NOMO-1 treated with dmso at 0.1 percent for 144 hours (cell line): ENCODE measurements around the gene AMIGO3.

ENCODE experiments used
- DNase-seq: peaks from one replicate; lab custom pipeline; 2025; ENCODE audit not compliant: unreplicated experiment; lab: John Stamatoyannopoulos, UW

Gene AMIGO3

DNA sequence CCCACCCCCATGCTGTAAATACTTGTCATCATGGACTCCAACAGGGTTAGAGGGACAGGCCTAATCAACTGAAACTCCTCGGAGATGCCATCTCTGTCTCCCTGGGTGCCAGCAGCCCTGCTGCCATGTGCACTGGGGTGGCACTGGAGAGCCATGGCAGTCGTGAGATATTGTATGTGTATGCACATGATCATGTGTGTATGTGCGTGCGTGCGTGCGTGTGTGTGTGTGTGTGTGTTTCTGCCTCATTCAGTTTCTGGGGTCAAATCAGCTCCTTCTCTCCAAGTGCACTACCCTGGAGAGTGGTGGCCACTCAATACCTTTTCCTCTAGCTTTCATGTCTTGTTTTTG, 48.6 kb downstream of the AMIGO3 start:
- no peak for DNase-seq

DNA sequence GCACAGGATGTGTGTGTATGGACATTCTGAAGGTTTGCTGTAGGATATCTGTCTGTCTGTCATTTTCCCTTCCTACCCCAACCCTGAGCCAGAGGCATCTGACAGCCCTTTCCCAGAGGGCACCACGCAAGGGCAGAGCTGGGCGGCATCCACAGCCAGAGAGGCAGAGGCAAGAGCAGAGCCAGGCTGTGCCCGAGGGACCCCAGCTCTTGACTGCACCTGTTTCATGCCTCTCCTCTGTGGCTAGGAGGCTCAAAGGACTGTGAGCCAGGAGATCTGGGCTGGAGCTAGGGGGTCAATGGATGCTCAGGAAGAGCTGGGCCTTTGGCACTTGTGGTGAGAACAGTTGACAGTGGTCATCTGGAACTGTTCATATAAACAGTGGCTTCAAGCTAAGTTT, 50.1 kb downstream of the AMIGO3 start:
- no peak for DNase-seq

DNA sequence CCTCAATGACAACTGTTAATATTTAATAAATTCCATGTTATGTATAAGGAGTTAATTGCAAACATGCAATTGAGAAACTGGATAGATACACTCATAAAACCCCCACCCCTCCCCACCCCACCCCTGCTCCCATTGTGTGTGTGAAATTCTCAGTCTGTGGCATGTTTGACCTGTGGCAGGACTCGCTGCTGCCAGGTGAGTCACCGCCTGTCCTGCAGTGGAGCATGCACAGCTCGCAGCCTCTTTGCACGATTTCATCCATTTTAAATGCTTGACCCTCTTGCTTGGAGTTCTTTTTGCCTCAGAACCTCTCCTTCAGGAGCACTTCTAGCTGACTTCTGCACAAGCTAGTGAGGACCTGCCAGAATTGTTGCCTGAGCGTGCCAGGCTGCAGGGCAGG, 50.6 kb downstream of the AMIGO3 start:
- DNase-seq: no peak

DNA sequence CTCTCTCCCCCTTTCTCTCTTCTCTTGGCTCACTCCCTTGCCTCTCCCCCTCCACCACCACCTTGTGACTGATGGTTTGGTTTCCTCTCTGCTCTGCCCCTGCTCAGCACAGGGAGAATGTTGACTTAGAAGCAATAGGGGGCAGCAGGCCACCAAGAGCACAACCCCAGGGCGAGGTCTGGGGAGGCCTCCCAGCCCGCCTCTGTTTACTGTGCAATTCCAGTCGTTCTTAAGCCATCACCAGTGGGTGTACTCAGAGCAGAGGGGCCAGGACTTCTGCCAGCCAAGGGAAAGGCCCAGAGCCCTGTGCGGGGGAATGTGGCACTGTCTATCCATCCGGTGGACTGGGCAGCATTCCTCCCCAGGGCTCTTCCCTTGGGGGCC, 51.1 kb downstream of the AMIGO3 start:
- no peak for DNase-seq

DNA sequence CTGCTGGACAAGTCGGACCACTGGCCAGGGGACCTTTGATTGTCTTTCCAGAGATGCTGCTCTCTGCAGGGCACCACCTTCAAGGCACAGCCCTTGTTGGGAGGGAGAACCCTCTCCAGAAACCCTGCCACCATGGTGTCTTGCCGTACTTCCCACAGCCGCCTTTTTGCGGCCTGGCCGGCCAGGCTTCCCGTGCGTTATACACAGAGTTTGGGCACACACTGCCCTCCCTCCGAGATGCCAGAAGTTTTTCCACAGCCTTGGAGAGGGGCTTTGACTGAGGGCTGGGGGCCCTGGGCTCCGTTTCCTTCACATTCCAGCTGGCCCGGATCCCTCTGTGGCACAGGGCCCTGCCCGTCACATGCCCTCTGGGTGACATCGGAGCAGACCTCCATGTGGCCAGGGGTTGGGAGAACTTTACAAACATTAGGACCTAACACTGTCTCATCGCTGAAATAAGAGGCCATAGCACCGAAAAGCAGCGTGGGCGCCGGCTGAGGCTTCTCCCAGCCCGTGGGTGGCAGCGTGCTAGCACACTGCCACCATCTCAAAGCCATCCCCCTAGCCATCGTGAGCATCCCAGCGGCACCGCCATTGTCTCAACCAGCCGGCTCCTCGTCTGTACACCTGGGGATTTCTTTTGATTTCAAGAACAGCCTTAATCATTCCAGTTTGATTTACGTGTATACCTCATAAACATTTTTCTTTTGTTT, 51.6 kb downstream of the AMIGO3 start:
- no peak for DNase-seq
